HEK293 (cell line): ENCODE measurements around the gene TIAM1.

Experiments
- CTCF ChIA-PET: fragments of 350-600 bp; formaldehyde crosslinking; extraction: SDS; loops from one replicate; lab custom pipeline; 2021; ENCODE audit warnings: antibody characterized with exemption; lab: Yijun Ruan, JAX
- POLR2A ChIA-PET: fragments of 300-600 bp; formaldehyde crosslinking; extraction: SDS; loops from one replicate; lab custom pipeline; 2020; ENCODE audit warnings: antibody characterized with exemption, inconsistent platforms; lab: Yijun Ruan, JAX
- H3K27ac ChIP-seq: fragments of 200-500 bp; sonication (Bioruptor generic); 2 replicates; pipeline ENCODE4 v1.5.1; 2014; ENCODE audit warnings: low read depth, low read length, control low read depth, inconsistent platforms; ENCODE audit errors: extremely low read depth
- H3K36me3 ChIP-seq, 2 experiments: fragments of 200-500 bp in 1 of 2; sonication (Bioruptor generic) in 1 of 2; 1 replicate in 1 of 2; 2 replicates in 1 of 2; pipeline ENCODE4 v1.5.1; 2014 to 2017; ENCODE audit warnings: inconsistent platforms in 2 of 2, low read length in 2 of 2; ENCODE audit not compliant: control insufficient read depth in 2 of 2, insufficient read depth in 1 of 2
- H3K4me1 ChIP-seq: fragments of 200-500 bp; sonication (Bioruptor generic); 2 replicates; pipeline ENCODE4 v1.5.1; 2014; ENCODE audit warnings: mild to moderate bottlenecking, low read length, inconsistent platforms; ENCODE audit not compliant: control insufficient read depth, insufficient read depth
- H3K4me3 ChIP-seq: 2 replicates; pipeline ENCODE4 v1.5.1; 2011; ENCODE audit warnings: low read depth, mild to moderate bottlenecking, control low read depth, low read length, moderate library complexity
- H3K9me3 ChIP-seq: fragments of 200-500 bp; sonication (Bioruptor generic); 2 replicates; pipeline ENCODE4 v1.5.1; 2014; ENCODE audit warnings: low read depth, low read length, inconsistent platforms; ENCODE audit not compliant: control insufficient read depth, insufficient read depth
- KLF16 ChIP-seq: fragments of 450-650 bp; formaldehyde crosslinking; IDR thresholded peaks from 2 replicates; pipeline ENCODE4 v1.5.1; 2017; ENCODE audit warnings: missing biosample characterization, missing genetic modification characterization
- OVOL3 ChIP-seq: fragments of 450-650 bp; formaldehyde crosslinking; IDR thresholded peaks from 2 replicates; pipeline ENCODE4 v1.5.1; 2016; ENCODE audit warnings: missing biosample characterization, missing genetic modification characterization
- SCRT1 ChIP-seq: fragments of 450-650 bp; formaldehyde crosslinking; IDR thresholded peaks from 2 replicates; pipeline ENCODE4 v1.5.1; 2016; ENCODE audit warnings: missing biosample characterization, missing genetic modification characterization, borderline replicate concordance
- SCRT2 ChIP-seq: fragments of 450-650 bp; formaldehyde crosslinking; IDR thresholded peaks from 2 replicates; pipeline ENCODE4 v1.5.1; 2016; ENCODE audit warnings: missing biosample characterization, missing genetic modification characterization
- SETDB1 ChIP-seq: IDR thresholded peaks from one replicate; pipeline ENCODE4 v1.6.1; 2017; ENCODE audit warnings: mild to moderate bottlenecking, low read length, moderate library complexity, mixed read lengths; ENCODE audit not compliant: insufficient read length
- YY2 ChIP-seq: fragments of 450-650 bp; formaldehyde crosslinking; IDR thresholded peaks from 2 replicates; pipeline ENCODE4 v1.5.1; 2016; ENCODE audit warnings: missing biosample characterization, missing genetic modification characterization
- ZNF148 ChIP-seq: fragments of 450-650 bp; formaldehyde crosslinking; IDR thresholded peaks from 2 replicates; pipeline ENCODE4 v1.5.0; 2017; ENCODE audit warnings: missing biosample characterization, missing genetic modification characterization, borderline replicate concordance
- ZNF157 ChIP-seq: fragments of 450-650 bp; formaldehyde crosslinking; IDR thresholded peaks from 2 replicates; pipeline ENCODE4 v1.5.1; 2016; ENCODE audit warnings: missing biosample characterization, missing genetic modification characterization
- ZNF394 ChIP-seq: fragments of 450-650 bp; formaldehyde crosslinking; IDR thresholded peaks from 2 replicates; pipeline ENCODE4 v1.5.1; 2016; ENCODE audit warnings: missing biosample characterization, missing genetic modification characterization, mild to moderate bottlenecking, moderate library complexity, borderline replicate concordance
- ZNF521 ChIP-seq: fragments of 450-650 bp; formaldehyde crosslinking; IDR thresholded peaks from 2 replicates; pipeline ENCODE4 v1.5.1; 2017; ENCODE audit warnings: missing biosample characterization, mild to moderate bottlenecking, missing genetic modification characterization
- ZNF571 ChIP-seq: fragments of 450-650 bp; formaldehyde crosslinking; IDR thresholded peaks from 2 replicates; pipeline ENCODE4 v1.5.0; 2017; ENCODE audit warnings: missing biosample characterization, missing genetic modification characterization
- ZNF596 ChIP-seq: fragments of 450-650 bp; IDR thresholded peaks from 2 replicates; pipeline ENCODE4 v1.5.0; 2018; ENCODE audit warnings: missing biosample characterization, mild to moderate bottlenecking, missing genetic modification characterization, moderate library complexity
- ZNF670 ChIP-seq: fragments of 450-650 bp; formaldehyde crosslinking; IDR thresholded peaks from 2 replicates; pipeline ENCODE4 v1.5.1; 2016; ENCODE audit warnings: missing biosample characterization, missing genetic modification characterization, low read depth
- TF ChIP-seq, protein P1 (sequence below): fragments of 450-650 bp; formaldehyde crosslinking; IDR thresholded peaks from 2 replicates; pipeline ENCODE4 v1.5.1; 2017; ENCODE audit warnings: missing biosample characterization, missing genetic modification characterization
- TF ChIP-seq, protein P2 (sequence below): fragments of 450-650 bp; formaldehyde crosslinking; IDR thresholded peaks from 2 replicates; pipeline ENCODE4 v1.5.1; 2016; ENCODE audit warnings: missing biosample characterization, missing genetic modification characterization
- TF ChIP-seq, protein P3 (sequence below): fragments of 450-650 bp; formaldehyde crosslinking; IDR thresholded peaks from 2 replicates; pipeline ENCODE4 v1.5.1; 2016; ENCODE audit warnings: missing biosample characterization, missing genetic modification characterization, low read depth
- TF ChIP-seq, protein P4 (sequence below): fragments of 450-650 bp; formaldehyde crosslinking; IDR thresholded peaks from 2 replicates; pipeline ENCODE4 v1.5.1; 2016; ENCODE audit warnings: missing biosample characterization, missing genetic modification characterization

TIAM1 gene

GRCh38 chr21:31267644-31268043, 76.4 kb downstream of the TIAM1 start:
- ChIA-PET POLR2A (no interaction called here), CTCF (interaction anchor here (1.0 kb wide), 1 partner anchor 79 kb away, joined by 3 read pairs; no protein-coding TSS in a partner anchor)
- peaks cover 0 to 14% of the 10 kb centered on the region in 2 experiments; a peak in 1 of 3 replicates for H3K36me3 ChIP-seq
- H3K4me3 ChIP-seq = no peak overlapping the region
- TF ChIP-seq SCRT1 (tag by site-specific recombination) (no peak), ZNF571 (tag by site-specific recombination) (no peak), ZNF521 (tag by site-specific recombination) (no peak), ZNF596 (tag by site-specific recombination) (no peak), ZNF670 (no peak), ZNF394 (tag by site-specific recombination) (no peak), ZNF148 (no peak), SETDB1 (no peak)
- TF ChIP-seq, protein P1, sequence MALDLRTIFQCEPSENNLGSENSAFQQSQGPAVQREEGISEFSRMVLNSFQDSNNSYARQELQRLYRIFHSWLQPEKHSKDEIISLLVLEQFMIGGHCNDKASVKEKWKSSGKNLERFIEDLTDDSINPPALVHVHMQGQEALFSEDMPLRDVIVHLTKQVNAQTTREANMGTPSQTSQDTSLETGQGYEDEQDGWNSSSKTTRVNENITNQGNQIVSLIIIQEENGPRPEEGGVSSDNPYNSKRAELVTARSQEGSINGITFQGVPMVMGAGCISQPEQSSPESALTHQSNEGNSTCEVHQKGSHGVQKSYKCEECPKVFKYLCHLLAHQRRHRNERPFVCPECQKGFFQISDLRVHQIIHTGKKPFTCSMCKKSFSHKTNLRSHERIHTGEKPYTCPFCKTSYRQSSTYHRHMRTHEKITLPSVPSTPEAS (tag by site-specific recombination) = no peak
- TF ChIP-seq, protein P2, sequence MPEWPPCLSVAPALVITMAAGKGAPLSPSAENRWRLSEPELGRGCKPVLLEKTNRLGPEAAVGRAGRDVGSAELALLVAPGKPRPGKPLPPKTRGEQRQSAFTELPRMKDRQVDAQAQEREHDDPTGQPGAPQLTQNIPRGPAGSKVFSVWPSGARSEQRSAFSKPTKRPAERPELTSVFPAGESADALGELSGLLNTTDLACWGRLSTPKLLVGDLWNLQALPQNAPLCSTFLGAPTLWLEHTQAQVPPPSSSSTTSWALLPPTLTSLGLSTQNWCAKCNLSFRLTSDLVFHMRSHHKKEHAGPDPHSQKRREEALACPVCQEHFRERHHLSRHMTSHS (tag by site-specific recombination) = no peak
- TF ChIP-seq, protein P3, sequence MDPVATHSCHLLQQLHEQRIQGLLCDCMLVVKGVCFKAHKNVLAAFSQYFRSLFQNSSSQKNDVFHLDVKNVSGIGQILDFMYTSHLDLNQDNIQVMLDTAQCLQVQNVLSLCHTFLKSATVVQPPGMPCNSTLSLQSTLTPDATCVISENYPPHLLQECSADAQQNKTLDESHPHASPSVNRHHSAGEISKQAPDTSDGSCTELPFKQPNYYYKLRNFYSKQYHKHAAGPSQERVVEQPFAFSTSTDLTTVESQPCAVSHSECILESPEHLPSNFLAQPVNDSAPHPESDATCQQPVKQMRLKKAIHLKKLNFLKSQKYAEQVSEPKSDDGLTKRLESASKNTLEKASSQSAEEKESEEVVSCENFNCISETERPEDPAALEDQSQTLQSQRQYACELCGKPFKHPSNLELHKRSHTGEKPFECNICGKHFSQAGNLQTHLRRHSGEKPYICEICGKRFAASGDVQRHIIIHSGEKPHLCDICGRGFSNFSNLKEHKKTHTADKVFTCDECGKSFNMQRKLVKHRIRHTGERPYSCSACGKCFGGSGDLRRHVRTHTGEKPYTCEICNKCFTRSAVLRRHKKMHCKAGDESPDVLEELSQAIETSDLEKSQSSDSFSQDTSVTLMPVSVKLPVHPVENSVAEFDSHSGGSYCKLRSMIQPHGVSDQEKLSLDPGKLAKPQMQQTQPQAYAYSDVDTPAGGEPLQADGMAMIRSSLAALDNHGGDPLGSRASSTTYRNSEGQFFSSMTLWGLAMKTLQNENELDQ (tag by site-specific recombination) = no peak
- TF ChIP-seq, protein P4, sequence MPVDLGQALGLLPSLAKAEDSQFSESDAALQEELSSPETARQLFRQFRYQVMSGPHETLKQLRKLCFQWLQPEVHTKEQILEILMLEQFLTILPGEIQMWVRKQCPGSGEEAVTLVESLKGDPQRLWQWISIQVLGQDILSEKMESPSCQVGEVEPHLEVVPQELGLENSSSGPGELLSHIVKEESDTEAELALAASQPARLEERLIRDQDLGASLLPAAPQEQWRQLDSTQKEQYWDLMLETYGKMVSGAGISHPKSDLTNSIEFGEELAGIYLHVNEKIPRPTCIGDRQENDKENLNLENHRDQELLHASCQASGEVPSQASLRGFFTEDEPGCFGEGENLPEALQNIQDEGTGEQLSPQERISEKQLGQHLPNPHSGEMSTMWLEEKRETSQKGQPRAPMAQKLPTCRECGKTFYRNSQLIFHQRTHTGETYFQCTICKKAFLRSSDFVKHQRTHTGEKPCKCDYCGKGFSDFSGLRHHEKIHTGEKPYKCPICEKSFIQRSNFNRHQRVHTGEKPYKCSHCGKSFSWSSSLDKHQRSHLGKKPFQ (tag by site-specific recombination) = no peak
- H3K27ac ChIP-seq = no peak overlapping the region
- no peaks in the 10 kb centered on the region for H3K9me3 ChIP-seq
- no peaks in the 10 kb centered on the region for H3K4me1 ChIP-seq

DNA sequence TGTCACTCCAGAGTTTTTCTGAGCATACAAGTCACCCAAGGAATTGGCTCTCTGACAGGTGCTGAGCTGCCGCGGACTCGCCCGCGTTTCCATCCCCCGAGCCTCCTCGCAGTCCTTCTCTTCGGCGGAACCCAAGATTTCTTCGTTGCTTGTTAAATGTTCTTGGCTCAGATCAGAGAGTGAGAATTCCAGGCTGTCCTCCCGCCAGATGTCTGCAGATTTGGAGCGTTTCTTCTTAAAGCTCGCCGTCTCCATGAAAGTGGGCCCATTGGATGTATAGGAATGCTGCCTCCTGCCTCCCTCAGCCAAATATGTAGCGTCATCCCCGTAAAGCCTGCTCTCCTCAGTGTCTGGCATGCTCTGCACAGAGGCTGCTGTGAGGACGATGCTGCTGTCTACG, 77.8 kb downstream of the TIAM1 start:
- POLR2A ChIA-PET = no interaction called here
- TF ChIP-seq KLF16 (tag by site-specific recombination) (no peak), OVOL3 (tag by site-specific recombination) (no peak), SCRT2 (tag by site-specific recombination) (no peak), YY2 (no peak), ZNF157 (tag by site-specific recombination) (no peak)
- Histone ChIP-seq H3K4me1 (no peaks in the 10 kb centered on the region; the same call in 1 of the 2 replicates), H3K4me3 (no peak overlapping the region), H3K9me3 (no peaks in the 10 kb centered on the region), H3K27ac (no peak overlapping the region), H3K36me3 (peaks cover 0 to 11% of the 10 kb centered on the region in 2 experiments; a peak in 1 of 3 replicates)
- CTCF ChIA-PET = interaction anchor here (1.1 kb wide), 1 partner anchor 9 kb away, joined by 6 read pairs; no protein-coding TSS in a partner anchor
